ENCODE data around the gene KRT3.

Gene KRT3

DNA sequence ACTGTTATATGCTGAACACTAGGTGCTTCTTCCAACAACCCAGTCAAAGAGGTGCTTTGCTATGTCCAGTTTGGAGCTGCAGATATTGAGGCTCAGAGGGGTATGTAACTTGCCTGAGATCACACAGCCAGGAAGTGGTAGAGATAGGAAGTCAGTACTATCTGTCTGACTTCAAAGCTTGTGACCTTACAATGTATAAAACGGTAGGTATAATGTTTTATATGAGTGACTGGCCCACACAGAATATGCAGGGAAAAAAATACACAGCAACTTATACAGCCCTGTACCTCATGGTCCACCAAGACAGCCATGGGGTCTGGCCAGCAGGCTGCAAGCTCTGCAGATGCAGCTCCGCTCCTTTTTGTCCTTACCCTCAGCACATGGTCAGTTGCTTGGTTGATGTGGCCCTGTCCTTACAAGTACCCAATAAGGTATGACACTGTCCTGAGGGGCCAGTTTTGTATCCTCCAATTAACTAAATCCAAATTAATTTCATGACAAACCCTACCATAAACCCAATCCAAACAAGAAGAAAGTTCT, 21.9 kb upstream of the KRT3 start:
- TF ChIP-seq POLR2A (IDR thresholded peaks at IDR 0.05; ENCODE audit: low read depth, low read length) = no peak
- TF ChIP-seq POLR2AphosphoS5 (IDR thresholded peaks at IDR 0.05; ENCODE audit: low read depth, low read length) = no peak
- TF ChIP-seq TAF1 (IDR thresholded peaks at IDR 0.05; ENCODE audit: borderline replicate concordance, low read depth, low read length) = no peak
- DNase-seq (ENCODE audit: insufficient read length) (no peak), FAIRE-seq (no peak)

DNA sequence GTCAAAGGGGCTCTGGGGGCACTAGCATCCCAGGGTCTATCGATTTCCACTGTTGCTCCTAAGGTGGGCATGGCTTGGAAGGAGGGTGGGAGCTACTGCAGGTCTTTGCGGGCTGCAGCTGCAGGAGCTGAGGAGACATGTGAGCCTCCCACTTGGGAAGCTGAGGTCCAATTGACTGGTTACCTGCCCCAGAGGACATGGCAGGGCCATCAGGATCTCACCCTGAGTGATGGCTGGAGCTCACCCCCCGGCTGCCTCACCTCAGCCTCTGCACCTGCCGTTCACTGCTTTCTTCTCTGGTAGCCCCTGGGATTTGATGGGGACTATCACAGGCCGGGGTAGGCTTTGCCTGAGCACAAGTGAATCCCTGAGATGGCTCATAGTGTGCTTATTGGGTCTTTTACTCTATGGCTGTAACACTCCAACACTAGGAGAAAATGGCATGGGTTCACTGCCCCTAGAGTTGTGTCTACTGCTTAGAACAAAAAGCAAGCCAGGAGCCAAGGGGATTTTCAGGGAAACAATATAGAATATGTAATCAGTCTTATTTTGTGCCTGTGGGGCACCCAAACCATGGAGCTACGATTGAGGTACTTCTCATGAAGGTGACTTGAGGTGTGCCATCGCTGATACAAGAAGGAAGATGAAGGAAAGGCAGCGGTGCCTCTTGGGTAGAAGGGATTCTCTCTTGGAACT, 21.2 kb upstream of the KRT3 start:
- no peak for TF ChIP-seq TAF1 (IDR thresholded peaks at IDR 0.05; ENCODE audit: borderline replicate concordance, low read depth, low read length)
- no peak for TF ChIP-seq POLR2AphosphoS5 (IDR thresholded peaks at IDR 0.05; ENCODE audit: low read depth, low read length)
- TF ChIP-seq POLR2A (IDR thresholded peaks at IDR 0.05; ENCODE audit: low read depth, low read length) = no peak
- FAIRE-seq (no peak), DNase-seq (ENCODE audit: insufficient read length) (no peak)

DNA sequence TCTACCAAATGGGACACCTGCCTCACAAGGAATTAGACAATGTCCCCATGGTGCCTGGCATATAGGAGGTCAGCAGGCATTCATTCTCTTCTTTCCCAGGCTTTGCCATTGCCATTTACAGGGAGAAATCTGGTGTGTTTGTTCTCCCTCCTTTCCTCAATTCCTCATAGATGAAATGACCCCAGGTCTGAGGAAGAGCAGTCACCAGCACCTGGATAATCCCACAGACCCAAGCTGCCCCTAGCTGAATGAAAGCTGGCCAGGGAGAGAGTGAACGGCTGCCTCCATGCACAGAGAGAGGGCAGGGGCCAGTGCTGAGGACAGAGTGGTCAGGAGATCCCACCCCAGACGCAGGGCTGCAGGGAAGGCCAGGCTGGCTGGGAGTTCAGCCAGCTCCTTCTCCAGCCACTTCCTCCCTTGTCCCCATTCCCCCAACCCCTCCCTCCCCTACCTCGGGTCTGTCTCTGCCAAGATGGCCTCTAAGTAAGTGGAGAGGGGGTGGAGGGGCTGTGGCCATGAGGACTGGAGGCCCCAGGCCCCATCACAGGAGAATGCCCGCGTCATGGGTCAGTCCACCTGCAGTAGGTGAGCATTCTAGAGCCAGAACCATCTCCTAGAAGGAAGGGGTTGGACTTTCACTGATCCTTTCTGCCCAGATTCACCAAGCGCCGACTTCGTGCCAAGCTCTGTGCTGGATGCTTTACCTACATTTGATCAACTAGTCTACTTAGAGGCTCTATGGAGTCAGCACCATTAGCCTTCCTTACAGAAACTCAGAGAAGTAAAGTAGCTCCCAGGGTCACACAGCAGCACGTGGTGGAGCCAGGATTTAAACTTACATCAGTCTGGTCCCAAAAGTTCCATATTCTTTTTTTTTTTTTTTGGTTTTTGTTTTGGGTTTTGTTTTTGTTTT, 20.0 kb upstream of the KRT3 start:
- FAIRE-seq (no peak), DNase-seq (ENCODE audit: insufficient read length) (no peak)
- TF ChIP-seq POLR2A (IDR thresholded peaks at IDR 0.05; ENCODE audit: low read depth, low read length) = no peak
- no peak for TF ChIP-seq POLR2AphosphoS5 (IDR thresholded peaks at IDR 0.05; ENCODE audit: low read depth, low read length)
- TF ChIP-seq TAF1 (IDR thresholded peaks at IDR 0.05; ENCODE audit: borderline replicate concordance, low read depth, low read length) = no peak

DNA sequence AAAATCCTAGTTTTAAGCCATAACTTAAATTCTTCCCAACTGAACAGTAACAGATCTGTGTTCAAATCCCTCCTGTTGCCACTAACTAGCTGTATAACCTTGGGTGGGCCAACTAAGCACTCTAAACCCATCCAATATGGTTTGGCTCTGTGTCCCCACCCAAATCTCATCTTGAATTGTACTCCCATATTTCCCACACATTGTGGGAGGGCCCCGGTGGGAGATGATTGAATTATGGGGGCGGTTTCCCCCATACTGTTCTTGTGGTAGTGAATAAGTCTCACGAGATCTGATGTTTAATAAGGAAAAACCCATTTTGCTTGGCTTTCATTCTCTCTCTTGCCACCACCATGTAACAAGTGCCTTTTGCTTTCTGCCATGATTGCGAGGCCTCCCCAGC, 19.2 kb upstream of the KRT3 start:
- FAIRE-seq (no peak), DNase-seq (ENCODE audit: insufficient read length) (no peak)
- no peak for TF ChIP-seq POLR2AphosphoS5 (IDR thresholded peaks at IDR 0.05; ENCODE audit: low read depth, low read length)
- TF ChIP-seq POLR2A (IDR thresholded peaks at IDR 0.05; ENCODE audit: low read depth, low read length) = no peak
- no peak for TF ChIP-seq TAF1 (IDR thresholded peaks at IDR 0.05; ENCODE audit: borderline replicate concordance, low read depth, low read length)

DNA sequence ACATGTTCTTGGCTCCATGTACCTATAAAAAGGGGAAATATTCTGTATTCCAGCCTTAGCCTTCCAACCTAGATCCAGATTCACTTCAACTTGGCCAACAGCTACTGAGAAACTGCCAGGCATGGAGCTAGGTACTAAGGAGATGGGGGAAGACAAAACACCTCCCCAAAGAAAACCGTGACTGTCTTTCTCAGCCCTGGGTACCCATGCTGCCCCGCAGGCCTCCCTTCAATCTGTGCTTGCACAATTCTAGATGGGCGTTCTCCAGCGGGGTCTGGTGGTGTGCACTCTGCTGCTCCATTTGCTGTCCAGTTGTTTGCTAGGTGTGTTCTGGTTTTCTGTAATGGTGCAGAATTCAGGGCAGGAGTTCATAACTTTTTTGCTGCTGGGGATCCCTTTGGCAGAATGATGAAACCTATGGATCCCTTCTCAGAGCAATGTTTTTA, 18.8 kb upstream of the KRT3 start:
- FAIRE-seq (no peak), DNase-seq (ENCODE audit: insufficient read length) (no peak)
- TF ChIP-seq POLR2AphosphoS5 (IDR thresholded peaks at IDR 0.05; ENCODE audit: low read depth, low read length) (no peak), TAF1 (IDR thresholded peaks at IDR 0.05; ENCODE audit: borderline replicate concordance, low read depth, low read length) (no peak), POLR2A (IDR thresholded peaks at IDR 0.05; ENCODE audit: low read depth, low read length) (no peak)

DNA sequence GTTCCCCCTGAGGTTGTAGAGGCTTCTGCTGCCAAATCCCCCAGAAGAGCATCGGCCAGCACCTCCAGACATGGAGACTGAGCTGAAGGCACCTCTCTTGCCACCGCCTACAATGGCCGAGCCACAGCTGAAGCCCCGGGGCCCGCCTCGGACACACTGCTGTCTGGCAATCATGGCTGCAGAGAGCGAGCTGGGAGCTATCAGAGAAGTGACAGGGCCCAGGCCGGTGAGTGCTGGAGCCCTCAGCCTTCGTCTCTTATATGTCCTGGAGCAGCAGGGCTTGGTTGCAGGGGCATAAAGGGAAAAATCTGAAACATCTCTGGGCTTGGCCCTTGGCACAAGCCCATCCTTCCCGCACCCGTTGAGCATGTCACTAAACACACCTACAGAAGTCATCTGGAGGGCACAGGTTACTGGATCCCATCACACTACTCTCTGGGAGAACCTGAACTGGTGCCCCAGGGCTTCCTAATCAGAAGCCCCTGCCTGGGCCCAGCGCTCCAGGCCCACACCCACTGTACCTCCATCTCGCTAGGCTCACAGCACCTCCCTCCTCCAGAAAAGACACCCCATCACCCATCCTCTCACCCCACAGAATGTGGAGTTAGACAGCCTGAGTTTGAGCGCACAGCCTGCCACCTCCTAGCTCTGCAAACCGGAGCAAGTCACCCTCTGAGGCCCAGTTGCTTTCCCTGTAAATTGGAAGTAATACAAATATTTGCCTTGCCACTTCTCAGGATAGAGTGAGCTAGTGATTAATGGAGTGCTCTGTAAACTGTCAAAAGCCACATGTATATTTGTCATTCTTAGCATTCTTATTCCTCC, 18.2 kb upstream of the KRT3 start, which contains the start of gene KRT4:
Gene KRT4, minus strand, starts transcription at position 232 of the 825 bp plus-strand sequence. Its CDS starts 58 bp downstream, at position 174.
- no peak for TF ChIP-seq POLR2AphosphoS5 (IDR thresholded peaks at IDR 0.05; ENCODE audit: low read depth, low read length)
- no peak for TF ChIP-seq TAF1 (IDR thresholded peaks at IDR 0.05; ENCODE audit: borderline replicate concordance, low read depth, low read length)
- TF ChIP-seq POLR2A (IDR thresholded peaks at IDR 0.05; ENCODE audit: low read depth, low read length) = no peak
- FAIRE-seq = no peak
- DNase-seq (ENCODE audit: insufficient read length) = no peak

DNA sequence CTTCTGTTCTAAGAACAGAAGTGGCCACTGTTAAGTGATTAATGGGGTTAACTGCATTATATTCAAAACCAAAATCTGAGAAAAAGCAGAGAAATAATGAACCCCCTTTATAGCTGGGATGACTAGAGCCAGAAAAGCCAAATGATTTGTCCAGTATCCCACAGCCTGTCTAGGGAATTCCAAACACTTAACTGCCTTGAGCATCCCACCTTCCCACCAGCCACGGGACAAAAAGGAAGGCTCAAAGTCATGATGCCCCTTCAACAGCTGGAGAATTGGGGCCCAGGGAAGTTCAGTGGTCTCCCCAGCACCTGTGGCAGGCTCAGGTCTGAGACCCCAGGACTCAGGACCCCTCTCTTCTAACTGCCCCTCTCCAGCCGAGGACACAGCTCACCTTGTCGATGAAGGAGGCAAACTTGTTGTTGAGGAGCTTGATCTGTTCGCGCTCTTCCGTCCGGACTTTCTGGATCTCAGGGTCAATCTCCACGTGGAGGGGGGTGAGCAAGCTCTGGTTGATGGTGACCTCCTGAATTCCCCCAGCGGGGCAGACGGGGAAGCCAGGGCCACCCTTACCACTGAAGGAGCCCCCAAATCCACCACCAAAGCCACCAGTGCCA, 17.4 kb upstream of the KRT3 start:
- FAIRE-seq (no peak), DNase-seq (ENCODE audit: insufficient read length) (no peak)
- no peak for TF ChIP-seq POLR2AphosphoS5 (IDR thresholded peaks at IDR 0.05; ENCODE audit: low read depth, low read length)
- no peak for TF ChIP-seq POLR2A (IDR thresholded peaks at IDR 0.05; ENCODE audit: low read depth, low read length)
- no peak for TF ChIP-seq TAF1 (IDR thresholded peaks at IDR 0.05; ENCODE audit: borderline replicate concordance, low read depth, low read length)

DNA sequence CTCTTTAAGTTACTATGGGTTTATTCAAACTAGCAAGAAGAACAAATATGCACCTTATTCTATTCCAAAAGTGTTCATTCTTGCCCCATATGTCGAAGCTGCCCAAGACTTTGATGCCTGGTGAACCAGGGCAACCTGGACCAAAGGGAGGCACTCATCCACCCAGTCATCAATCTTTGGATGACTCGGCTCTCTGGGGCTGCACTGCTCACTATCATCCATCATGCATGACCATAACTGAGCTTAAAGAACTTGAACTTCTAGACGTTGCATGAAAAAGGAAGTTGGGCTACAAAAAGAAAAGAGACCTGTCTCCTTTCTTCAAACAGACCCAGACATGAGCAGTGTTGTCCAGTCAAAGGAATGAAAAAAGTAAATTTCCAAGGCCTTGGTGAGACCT, 16.8 kb upstream of the KRT3 start:
- no peak for FAIRE-seq
- TF ChIP-seq TAF1 (IDR thresholded peaks at IDR 0.05; ENCODE audit: borderline replicate concordance, low read depth, low read length) (no peak), POLR2AphosphoS5 (IDR thresholded peaks at IDR 0.05; ENCODE audit: low read depth, low read length) (no peak), POLR2A (IDR thresholded peaks at IDR 0.05; ENCODE audit: low read depth, low read length) (no peak)
- no peak for DNase-seq (ENCODE audit: insufficient read length)

DNA sequence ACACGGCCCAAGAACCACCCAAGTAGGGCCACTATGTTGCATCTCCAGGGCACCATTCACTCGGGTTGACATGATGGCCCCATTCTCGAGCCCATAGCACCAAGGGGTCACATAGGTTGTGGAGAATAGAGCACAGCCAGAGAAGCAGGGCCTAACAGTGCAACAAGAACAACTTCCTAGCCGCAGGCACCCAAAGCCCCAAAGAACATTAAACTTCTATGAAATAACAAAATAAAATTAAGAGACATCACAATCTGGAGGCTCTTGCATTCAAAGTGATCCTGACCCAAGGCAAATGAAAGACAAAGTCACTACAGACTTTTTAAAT, 16.1 kb upstream of the KRT3 start:
- no peak for FAIRE-seq

DNA sequence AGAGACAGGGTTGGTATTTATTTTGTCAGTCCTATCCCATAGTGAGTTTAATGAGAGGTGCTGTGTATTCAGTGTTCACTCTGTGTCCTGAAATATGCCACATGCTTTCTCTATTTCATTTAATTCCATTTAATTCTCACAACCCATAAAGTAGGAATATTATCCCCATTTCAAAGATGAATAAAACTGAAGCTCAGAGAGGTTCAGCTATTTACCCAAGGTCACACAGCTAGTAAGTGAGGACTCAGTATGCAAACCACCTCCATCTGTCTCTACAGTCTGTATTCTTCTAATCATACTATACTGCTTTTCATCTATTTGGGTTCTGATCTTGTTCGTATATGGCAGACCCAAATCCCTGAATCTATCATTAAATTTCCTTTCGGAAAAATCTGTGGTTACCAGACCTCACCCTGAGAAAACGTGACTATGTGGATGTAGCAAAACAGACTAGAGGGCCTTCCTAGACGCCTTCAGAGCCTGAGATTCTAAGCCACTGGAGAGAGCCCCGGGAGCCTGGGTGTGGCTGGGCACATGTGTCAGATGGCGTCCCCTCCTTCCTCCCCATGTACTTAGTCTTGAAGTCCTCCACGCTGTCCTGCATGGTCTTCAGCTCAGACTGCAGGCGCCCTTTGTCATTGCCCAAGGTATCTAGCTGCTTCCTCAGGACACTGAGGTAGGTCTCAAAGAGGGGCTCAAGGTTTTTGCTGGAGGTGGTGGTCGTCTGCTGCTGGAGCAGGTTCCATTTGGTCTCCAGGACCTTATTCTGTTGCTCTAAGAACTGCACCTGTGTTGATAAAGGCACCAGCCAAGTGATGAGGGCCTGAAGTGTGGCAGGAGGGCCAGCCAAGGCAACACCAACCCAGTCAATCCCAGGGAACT, 15.5 kb upstream of the KRT3 start:
- FAIRE-seq (no peak), DNase-seq (ENCODE audit: insufficient read length) (no peak)
- no peak for TF ChIP-seq TAF1 (IDR thresholded peaks at IDR 0.05; ENCODE audit: borderline replicate concordance, low read depth, low read length)
- TF ChIP-seq POLR2A (IDR thresholded peaks at IDR 0.05; ENCODE audit: low read depth, low read length) = no peak
- TF ChIP-seq POLR2AphosphoS5 (IDR thresholded peaks at IDR 0.05; ENCODE audit: low read depth, low read length) = no peak

More for the DNA sequence above, 16.1 kb upstream of the KRT3 start:
- no peak for DNase-seq (ENCODE audit: insufficient read length)
- TF ChIP-seq TAF1 (IDR thresholded peaks at IDR 0.05; ENCODE audit: borderline replicate concordance, low read depth, low read length) (no peak), POLR2A (IDR thresholded peaks at IDR 0.05; ENCODE audit: low read depth, low read length) (no peak), POLR2AphosphoS5 (IDR thresholded peaks at IDR 0.05; ENCODE audit: low read depth, low read length) (no peak)
